T-helper 9 cell (primary cell): ENCODE measurements around the gene CCL16.
"Not testable (repeated sequence)": the region's sequence is repeated elsewhere in the genome, so short reads cannot be mapped to it uniquely, and the experiment has no call there.

Experiments
- DNase-seq: peaks from one replicate; pipeline ENCODE4 v3.0.0-alpha.2; 2020
- total RNA-seq, 2 donors: gene quantifications; one replicate each; lab custom pipeline; 2026; lab: John Stamatoyannopoulos, UW

Gene CCL16, protein sequence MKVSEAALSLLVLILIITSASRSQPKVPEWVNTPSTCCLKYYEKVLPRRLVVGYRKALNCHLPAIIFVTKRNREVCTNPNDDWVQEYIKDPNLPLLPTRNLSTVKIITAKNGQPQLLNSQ
- 0 reads per million in 2 donors for total RNA-seq

DNA sequence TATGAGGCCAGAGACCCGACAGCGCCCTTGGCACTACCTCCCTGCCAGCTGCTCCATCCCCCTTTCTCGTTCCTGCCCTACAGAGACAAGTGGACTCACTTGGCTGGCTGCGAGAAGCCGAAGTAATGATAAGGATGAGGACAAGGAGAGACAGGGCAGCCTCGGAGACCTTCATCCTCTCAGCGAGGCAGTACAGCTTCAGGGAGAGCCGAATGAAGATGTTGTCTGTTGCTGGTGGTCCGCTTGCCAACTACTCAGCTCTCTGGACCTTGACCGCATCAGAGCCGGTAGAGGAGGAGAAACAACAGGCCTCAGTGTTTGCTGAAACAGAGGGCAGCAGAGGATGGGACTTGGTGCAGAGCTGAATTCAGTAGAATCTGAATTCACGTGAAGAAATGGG lies at the start of gene CCL16:
Gene CCL16, minus strand, starts transcription at position 252 of the 400 bp plus-strand sequence. Its CDS starts 77 bp downstream, at position 175.
- no peak for DNase-seq

DNA sequence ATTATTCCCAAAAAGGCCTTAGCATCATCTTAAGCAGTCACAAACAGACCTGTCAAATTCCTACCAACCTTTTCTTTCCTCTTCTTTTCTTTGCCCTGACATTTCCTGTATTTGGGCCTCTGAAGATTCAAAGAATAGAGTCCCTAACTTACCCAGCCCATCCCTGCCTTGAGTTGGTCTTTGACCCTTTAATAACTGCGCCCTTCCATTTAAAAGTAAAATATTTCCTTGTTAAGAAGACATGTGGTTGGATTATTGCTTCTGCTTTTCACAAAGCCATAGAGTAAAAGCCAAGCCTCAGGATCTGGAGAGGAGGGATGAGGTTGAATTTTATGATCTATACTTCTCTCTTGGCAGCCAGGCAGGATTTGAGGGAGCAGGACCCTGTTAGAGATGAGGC lies 49.7 kb upstream of the CCL16 start:
- DNase-seq = no peak

GRCh38 chr17:36027761-36028160 lies 46.5 kb upstream of the CCL16 start:
- no peak for DNase-seq

- no peak for DNase-seq
Observed at GRCh38 chr17:36024106-36024869, 43.0 kb upstream of the CCL16 start.

DNA sequence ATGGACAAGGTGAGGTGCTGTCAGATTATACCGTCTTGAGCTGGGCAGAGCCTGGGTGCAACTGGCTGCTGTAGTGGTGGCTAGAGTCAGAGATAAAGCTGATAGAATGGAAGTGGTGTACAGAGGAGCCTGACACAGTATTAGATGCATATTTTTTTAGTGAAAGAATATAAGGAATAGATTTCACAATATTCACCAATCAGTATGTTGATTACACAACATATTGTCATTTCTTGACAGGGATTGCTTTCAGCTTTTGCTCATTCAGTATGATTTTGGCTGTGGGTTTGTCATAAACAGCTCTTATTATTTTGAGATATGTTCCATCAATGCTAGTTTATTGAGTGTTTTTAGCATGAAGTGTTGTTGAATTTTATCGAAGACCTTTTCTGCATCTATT lies 38.1 kb upstream of the CCL16 start:
- no peak for DNase-seq

DNA sequence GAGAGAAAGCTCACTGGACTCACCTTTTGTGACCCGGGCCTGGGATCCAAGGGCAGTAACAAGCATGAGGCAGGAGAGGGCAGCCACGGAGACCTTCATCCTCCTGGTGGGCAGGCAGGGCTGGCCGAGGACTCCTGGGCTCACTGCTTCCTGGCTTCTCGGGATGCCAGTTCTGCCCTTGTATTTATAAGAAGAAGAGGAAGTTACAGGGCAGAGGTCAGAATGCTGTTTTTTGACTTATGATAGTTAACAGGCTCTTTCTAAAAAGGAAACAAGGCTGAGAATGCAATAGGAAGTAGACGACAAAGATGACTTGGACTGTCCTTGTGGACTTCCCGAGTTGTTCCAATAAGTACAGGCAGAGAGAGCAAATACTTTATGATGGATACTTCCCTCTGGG lies 36.5 kb upstream of the CCL16 start, which contains the start of gene CCL23:
Gene CCL23, minus strand, starts transcription at position 174 of the 400 bp plus-strand sequence. Its CDS starts 75 bp downstream, at position 99.
- no peak for DNase-seq

DNA sequence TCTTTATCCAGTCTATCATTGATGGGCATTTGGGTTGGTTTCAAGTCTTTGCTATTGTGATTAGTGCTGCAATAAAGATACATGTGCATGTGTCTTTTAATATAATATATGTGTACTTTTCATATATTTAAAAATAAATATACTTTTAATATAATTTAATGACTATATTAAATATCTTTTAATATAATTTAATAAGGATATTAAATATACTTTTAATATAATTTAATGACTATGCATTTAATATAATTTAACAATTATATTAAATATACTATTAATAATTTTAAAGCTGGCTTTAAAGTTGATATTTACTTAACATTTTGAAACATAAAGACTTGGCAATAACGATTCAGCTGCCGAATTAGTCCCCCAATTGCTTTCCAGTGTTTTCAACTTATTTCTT lies 35.3 kb upstream of the CCL16 start:
- no peak for DNase-seq

- DNase-seq = not testable (repeated sequence)
Observed at GRCh38 chr17:36015895-36016294, 34.6 kb upstream of the CCL16 start.

DNA sequence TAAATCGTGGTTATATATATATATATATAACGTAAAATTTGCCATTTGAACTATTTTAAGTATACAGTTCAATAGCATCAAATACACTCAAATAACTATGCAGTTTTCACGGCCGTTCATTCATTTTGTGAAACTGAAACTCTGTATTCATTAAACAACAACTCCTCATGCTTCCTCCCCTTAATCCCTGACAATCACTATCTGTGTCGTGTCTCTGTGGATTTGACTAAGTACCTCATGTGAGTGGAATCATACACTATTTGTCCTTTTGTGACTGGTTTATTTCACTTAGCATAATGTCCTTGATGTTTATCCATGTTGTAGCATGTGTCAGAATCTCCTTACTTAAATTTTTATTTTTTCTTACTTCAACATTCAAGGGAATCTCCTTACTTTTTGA lies 33.6 kb upstream of the CCL16 start:
- DNase-seq = no peak

DNA sequence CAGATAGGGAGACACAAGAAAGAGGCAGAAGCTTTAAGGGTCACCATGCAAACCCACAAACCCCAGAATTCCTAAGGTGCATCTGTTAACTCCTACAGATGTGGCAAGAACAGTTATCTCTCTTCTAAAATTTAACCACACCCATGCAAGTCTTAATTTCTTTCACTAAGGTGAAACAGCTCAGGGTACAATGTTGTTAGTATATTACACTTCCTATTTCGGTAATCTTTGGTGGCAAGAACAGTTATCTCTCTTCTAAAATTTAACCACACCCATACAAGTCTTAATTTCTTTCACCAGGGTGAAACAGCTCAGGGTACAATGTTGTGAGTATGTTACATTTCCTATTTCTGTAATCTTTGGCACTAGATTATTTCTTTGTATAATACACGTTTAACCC lies 29.9 kb upstream of the CCL16 start:
- no peak for DNase-seq

DNA sequence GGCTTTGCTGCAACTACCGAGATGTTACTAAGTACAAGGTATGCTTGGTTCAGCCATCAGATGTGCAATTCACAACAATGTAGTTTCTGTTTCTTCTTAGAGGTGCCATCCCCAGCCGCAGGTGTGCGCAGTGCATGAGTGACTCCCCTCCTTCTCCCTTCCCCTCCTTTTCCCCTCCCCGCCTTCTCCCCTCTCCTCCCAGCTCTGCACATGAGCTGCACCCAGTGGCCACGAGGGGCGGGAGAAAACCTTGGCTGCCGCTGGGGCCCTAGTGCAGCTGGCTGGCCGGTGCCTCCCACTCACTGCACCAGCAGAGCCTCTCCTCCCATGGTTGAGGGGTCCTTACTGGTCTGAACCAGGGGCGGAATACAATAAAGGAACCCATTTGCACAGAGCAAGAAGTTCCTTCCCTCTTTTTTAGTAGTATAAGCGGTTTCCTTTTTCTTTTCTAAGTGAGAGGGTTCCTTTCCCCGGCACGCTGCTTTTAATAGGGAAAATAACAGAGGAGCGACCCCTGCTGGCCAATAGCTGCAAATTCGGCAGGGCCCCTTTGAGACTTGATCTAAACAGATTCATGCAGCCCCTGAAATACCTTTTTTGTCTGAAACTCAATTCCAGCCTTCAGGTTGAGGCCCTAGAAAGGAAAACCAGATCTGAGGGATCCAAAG lies 27.8 kb upstream of the CCL16 start:
- DNase-seq = no peak

DNA sequence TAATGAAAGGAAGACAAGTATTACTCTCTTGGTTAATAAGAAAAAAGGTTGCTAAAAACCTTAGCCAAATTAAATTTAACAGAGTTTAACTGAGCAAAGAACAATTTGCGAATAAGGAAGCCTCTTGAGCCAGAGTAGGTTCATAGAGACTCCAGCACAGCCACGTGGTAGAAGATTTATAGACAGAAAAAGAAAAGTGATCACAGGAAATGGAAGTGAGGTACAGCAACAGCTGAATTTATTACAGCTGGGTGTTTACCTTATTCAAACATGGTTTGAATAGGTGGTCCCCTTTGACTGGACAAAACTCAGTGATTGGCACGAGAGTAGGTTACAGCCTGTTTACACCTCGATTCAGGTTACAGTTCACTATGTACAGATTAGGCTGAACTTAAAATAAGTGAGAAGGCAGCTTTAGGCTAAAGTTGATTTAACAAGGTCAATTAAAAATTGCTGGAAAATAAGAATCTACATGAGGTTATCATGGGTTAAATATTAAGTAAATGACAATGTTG lies 23.4 kb upstream of the CCL16 start:
- DNase-seq = no peak

- no peak for DNase-seq
Observed at GRCh38 chr17:36002631-36003030, 21.3 kb upstream of the CCL16 start.

GRCh38 chr17:36001862-36002603 lies 20.7 kb upstream of the CCL16 start:
- no peak for DNase-seq

- DNase-seq = no peak
Observed at GRCh38 chr17:36001110-36001771, 19.9 kb upstream of the CCL16 start, which contains the start of gene CCL15. Gene CCL15 (minus strand): TSS chr17:36001553. CDS start chr17:36001492, 61 bp downstream.

GRCh38 chr17:36000732-36001109 lies 19.4 kb upstream of the CCL16 start:
- no peak for DNase-seq

DNA sequence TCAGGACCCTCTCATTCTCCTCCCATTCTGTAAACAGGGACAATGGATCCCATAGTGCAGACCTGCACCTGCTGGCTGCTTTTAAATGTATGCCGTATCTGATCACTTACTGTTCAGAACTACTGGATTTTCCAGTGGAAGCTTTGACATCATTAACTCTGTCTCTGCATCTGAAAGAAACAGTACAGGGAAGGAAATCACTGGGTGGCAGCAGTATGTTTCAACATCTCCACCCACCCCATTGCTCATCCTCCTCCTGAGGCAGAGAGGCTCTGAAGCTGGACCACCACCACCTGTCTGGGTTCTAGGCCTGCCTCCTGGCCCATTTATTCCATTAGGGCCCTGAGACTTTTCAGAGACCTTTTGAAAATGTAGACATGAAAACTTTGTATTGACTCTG lies 17.5 kb upstream of the CCL16 start:
- DNase-seq = no peak

DNA sequence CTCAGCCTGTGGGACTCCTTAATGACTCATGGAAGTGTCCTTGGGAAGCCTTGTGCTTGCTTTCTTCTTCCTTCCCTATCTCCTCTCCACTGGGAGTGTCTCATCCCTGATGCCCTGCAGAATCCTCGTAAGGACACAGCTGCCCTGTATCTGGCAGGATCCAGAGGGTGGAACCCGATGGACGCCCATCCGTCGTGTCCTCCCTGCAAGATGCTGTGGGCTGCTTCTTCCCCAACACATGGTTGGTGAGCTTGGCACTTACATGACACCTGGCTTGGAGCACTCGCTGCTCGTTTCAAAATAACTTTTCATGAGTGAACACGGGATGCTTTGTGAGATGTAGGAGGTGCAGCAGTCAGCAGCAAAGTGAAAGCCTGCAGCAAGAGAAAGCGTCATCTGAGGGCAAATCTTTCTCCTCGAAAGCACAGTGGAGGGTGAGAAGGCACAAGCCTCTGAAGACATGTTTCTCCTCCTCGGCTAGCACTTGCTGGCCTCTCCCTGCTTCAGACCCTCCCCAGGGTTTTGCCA lies 16.8 kb upstream of the CCL16 start:
- DNase-seq = no peak

- DNase-seq = not testable (repeated sequence)
Observed at GRCh38 chr17:35995346-35995745, 14.0 kb upstream of the CCL16 start.

- no peak for DNase-seq
Observed at GRCh38 chr17:35991075-35991474, 9.8 kb upstream of the CCL16 start.

DNA sequence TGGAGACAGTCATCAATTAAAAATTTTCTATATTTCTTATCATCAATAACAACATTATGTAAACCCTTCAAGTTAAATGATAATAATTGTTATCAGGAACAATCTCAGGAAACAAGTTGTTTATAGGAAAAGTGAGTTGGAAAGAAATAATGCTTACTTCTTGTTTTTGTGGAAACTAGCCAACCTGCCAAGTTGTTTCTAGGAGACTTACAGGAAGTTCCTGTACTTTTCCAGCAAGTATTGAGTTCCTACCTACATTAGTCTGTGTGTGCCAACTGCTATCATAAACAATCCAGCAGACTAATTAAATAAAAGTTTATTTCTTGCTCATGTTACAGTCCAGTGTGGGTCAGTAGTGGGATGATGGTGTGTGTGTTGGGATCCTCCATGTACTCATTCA lies 6.9 kb upstream of the CCL16 start:
- DNase-seq = no peak

DNA sequence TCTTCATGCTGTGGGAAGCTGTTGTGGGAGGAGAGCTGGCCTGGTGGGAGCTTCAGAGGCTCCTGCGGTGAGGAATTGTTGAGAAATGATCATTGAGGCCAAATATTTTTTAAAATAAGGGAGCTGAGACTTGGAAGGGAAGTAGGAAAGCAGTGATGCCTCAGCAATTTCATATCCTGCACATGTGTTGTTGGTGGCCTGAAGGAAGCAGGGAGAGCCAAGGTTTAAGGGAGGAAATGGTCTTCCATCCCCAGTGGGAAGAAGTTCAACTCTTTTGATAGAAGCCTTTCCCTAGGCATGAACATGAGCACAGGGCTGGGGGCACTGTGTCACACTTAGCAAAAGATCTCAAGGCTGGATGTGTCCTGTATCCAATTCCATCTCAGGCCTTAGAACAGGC lies 5.3 kb upstream of the CCL16 start, which contains the start of gene CCL14:
Gene CCL14, minus strand, starts transcription at position 87 of the 400 bp plus-strand sequence. Its CDS starts 80 bp downstream, at position 7.
- no peak for DNase-seq
